HG03521 (cell line): ENCODE data around the gene OGFR.

Experiments used
- ATAC-seq: cut with Tn5 transposase; IDR thresholded peaks from one replicate; pipeline ENCODE4 v1.9.1; 2021; ENCODE audit warnings: mild to moderate bottlenecking, moderate library complexity; ENCODE audit not compliant: unreplicated experiment

Gene OGFR

GRCh38 chr20:62856931-62857619, 52.4 kb downstream of the OGFR start:
- no peak for ATAC-seq

- no peak for ATAC-seq
These were observed 53.6 kb downstream of the OGFR start for GRCh38 chr20:62858058-62858830.

- ATAC-seq, result no peak
These were observed 55.1 kb downstream of the OGFR start for GRCh38 chr20:62859721-62860120.

GRCh38 chr20:62860391-62860923, 55.8 kb downstream of the OGFR start:
- no peak for ATAC-seq

GRCh38 chr20:62860924-62861691, 56.5 kb downstream of the OGFR start:
- peak; percentile 25 for ATAC-seq

- peak; percentile 66 for ATAC-seq
These were observed 57.2 kb downstream of the OGFR start, which contains the start of gene TCFL5 for GRCh38 chr20:62861726-62862336. TCFL5 (minus strand) TSS chr20:62861822; CDS start chr20:62861670, 152 bp downstream.
